Naive thymus-derived CD8-positive, alpha-beta T cell (primary cell): ENCODE measurements around the gene TBC1D32. TPM values are rescaled to one million over a fixed set of nuclear protein-coding genes. Genes with fewer than 3 reads are reported as not detected.
A peak's percentile ranks its signal among the peaks of the same experiment; 100 is the strongest.
"Not testable (repeated sequence)": the region's sequence is repeated elsewhere in the genome, so short reads cannot be mapped to it uniquely, and the experiment has no call there.

Experiments used
- ATAC-seq, 2 donors: fragments of 150-1000 bp; cut with Tn5 transposase in 1 of 2; sonication (Bioruptor Pico), chemical (Tn5 transposase) in 1 of 2; 1 replicate in 1 of 2; 2 replicates in 1 of 2; pipeline ENCODE4 v1.10.0; 2021; ENCODE audit warnings: mild to moderate bottlenecking in 2 of 2, moderate library complexity in 2 of 2
- POLR2A ChIA-PET: fragments of 350-600 bp; sonication (Branson Sonifier 250); formaldehyde crosslinking; loops from one replicate; lab custom pipeline; 2021; ENCODE audit warnings: antibody characterized with exemption; lab: Charles Lee
- DNase-seq, 10 donors: peaks; one replicate each; pipeline versions ENCODE4 v3.0.0 to v3.0.0-alpha.2; 2020 to 2022
- H3K27ac Mint-ChIP-seq, 10 donors: one replicate each; pipeline ENCODE4 v1.8.0; 2020 to 2022; ENCODE audit warnings: mild to moderate bottlenecking in 10 of 10, mixed read lengths in 10 of 10, moderate library complexity in 4 of 10, inconsistent platforms in 1 of 10
- H3K27me3 Mint-ChIP-seq, 5 donors: one replicate each; pipeline ENCODE4 v1.8.0; 2021 to 2022; ENCODE audit warnings: mixed read lengths in 5 of 5
- H3K36me3 Mint-ChIP-seq, 3 donors: one replicate each; pipeline ENCODE4 v1.8.0; 2020 to 2022; ENCODE audit warnings: mixed read lengths in 3 of 3, mild to moderate bottlenecking in 2 of 3, inconsistent platforms in 1 of 3
- H3K4me1 Mint-ChIP-seq, 4 donors: one replicate each; pipeline ENCODE4 v1.8.0; 2021 to 2022; ENCODE audit warnings: mixed read lengths in 4 of 4
- H3K4me3 Mint-ChIP-seq, 10 donors: one replicate each; pipeline ENCODE4 v1.8.0; 2020 to 2022; ENCODE audit warnings: mild to moderate bottlenecking in 10 of 10, mixed read lengths in 10 of 10, moderate library complexity in 6 of 10, inconsistent platforms in 1 of 10
- H3K9me3 Mint-ChIP-seq, 9 donors: one replicate each; pipeline ENCODE4 v1.8.0; 2020 to 2022; ENCODE audit warnings: mixed read lengths in 9 of 9, mild to moderate bottlenecking in 3 of 9, inconsistent platforms in 1 of 9, moderate library complexity in 1 of 9
- polyA plus RNA-seq, 3 donors: library from polyadenylated mRNA; unstranded; fragments of 300-500 nt; fragmentation: Illumina TruSeq; gene quantifications; one replicate each; pipeline ENCODE4 v1.2.3, GENCODE V29; 2021
- total RNA-seq, 8 experiments: library from RNA in 2 of 8; stranded (reverse) in 2 of 8; gene quantifications; one replicate each; pipeline ENCODE4 v1.2.3 and lab custom pipeline; 2021 to 2026

TBC1D32 gene
- total and polyA plus RNA-seq, 5 experiments from 2014 or later, result 2.1 to 15.0 (median 3.8) TPM

DNA sequence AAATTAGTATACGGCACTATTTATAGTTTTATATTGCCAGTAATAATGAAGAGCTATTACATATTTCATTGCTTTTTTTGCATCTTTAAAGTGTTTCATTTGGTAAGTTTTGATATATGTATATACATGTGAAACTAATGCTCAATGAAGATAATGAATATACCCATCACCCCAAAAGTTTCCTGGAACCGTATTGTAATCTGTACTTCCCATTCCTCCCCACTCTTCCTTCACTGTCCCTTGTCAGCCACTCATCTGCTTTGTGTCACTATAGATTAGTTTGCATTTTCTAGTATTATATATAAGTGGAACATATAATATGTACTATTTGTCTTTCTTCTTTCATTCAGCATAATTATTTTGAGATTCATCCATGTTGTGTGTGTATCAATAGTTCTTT is 10.3 kb upstream of the TBC1D32 start:
- POLR2A ChIA-PET, result no interaction called here
- DNase-seq, result no peak
- H3K27ac Mint-ChIP-seq, result no peak overlapping the region
- peaks cover 5 to 23% (median 11%) of the 10 kb centered on the region in 5 donors for H3K27me3 Mint-ChIP-seq
- H3K36me3 Mint-ChIP-seq, result no peaks in the 10 kb centered on the region
- no peak for ATAC-seq
- no peaks in the 10 kb centered on the region for H3K9me3 Mint-ChIP-seq
- H3K4me1 Mint-ChIP-seq, result no peaks in the 10 kb centered on the region
- no peak overlapping the region for H3K4me3 Mint-ChIP-seq

DNA sequence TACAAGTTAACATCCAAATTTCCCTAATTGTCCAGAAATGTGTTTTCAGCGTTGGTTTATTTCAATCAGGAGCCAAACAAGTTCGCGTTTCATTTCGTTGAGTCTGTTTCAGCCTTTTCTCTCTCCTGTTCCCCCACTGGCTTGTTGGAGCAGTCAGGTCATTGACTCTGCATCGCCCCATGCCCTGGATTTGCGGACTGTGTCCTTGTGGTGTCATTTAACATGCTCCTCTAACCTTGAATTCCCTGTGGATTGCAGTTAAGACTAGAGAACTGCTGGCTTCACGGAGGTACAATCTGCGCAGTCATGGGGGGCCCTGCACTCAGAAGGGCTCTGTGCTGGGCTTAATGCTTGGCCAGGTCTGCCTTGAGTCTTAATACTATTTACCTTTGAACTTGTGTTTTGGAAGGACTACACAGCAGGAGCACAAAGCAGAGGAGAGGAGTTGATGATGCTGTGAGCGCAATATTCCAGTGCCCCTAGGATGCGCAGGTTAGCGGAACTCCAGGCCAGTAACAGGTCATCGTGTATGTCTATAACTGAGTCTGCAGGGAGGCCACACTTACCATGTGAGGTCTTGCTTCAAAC is 5.5 kb upstream of the TBC1D32 start:
- POLR2A ChIA-PET, result no interaction called here
- H3K27ac Mint-ChIP-seq, result no peak overlapping the region
- ATAC-seq, result no peak
- no peaks in the 10 kb centered on the region for H3K36me3 Mint-ChIP-seq
- H3K4me1 Mint-ChIP-seq, result peaks cover 4 to 9% (median 8%) of the 10 kb centered on the region in 4 donors
- H3K4me3 Mint-ChIP-seq, result no peak overlapping the region
- DNase-seq, result no peak
- peaks cover 5 to 18% (median 7%) of the 10 kb centered on the region in 5 donors for H3K27me3 Mint-ChIP-seq
- H3K9me3 Mint-ChIP-seq, result no peaks in the 10 kb centered on the region

DNA sequence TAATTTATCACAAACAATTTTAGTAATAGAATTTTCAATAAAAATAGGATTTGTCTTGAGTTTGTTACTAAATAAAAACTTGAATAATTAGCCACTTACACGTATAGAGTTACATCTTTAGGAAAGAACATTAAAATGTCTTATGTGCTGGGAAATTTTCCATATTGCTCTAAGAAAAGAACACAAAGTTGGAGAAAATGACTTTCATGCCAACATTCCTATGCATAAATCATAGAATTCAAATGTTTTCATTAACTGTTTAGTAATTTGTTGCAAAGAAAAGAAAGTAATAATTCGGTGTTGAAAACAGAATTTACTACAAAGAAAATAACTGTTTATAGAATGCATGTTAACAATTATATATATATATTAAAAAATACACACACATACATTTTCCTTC is 4.7 kb upstream of the TBC1D32 start:
- no peaks in the 10 kb centered on the region for H3K36me3 Mint-ChIP-seq
- H3K27me3 Mint-ChIP-seq, result peaks cover 5 to 16% (median 7%) of the 10 kb centered on the region in 5 donors
- H3K9me3 Mint-ChIP-seq, result no peaks in the 10 kb centered on the region
- peaks cover 10 to 15% (median 13%) of the 10 kb centered on the region in 4 donors for H3K4me1 Mint-ChIP-seq
- ATAC-seq (no peak), DNase-seq (no peak)
- H3K4me3 Mint-ChIP-seq, result no peak overlapping the region
- POLR2A ChIA-PET, result no interaction called here
- H3K27ac Mint-ChIP-seq, result no peak overlapping the region

DNA sequence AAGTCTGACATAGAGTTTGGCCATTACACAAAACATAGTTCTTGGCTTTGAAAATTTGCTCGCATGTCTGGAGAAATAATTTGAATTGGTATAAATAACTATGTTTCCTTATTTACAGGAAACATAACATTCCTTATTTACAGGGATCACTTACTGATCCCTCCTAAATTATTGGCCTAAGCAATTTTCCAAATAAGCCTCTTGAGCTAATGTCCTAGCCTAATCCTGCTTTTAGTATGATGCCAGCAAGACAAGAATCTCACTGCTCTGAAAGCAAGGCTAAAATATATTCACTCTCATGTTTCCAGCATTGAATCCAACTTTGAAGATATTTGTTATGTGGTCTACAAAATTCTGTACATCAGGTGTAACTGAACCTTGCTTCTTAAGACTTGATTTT is 4.1 kb upstream of the TBC1D32 start:
- H3K27ac Mint-ChIP-seq, result no peak overlapping the region

DNA sequence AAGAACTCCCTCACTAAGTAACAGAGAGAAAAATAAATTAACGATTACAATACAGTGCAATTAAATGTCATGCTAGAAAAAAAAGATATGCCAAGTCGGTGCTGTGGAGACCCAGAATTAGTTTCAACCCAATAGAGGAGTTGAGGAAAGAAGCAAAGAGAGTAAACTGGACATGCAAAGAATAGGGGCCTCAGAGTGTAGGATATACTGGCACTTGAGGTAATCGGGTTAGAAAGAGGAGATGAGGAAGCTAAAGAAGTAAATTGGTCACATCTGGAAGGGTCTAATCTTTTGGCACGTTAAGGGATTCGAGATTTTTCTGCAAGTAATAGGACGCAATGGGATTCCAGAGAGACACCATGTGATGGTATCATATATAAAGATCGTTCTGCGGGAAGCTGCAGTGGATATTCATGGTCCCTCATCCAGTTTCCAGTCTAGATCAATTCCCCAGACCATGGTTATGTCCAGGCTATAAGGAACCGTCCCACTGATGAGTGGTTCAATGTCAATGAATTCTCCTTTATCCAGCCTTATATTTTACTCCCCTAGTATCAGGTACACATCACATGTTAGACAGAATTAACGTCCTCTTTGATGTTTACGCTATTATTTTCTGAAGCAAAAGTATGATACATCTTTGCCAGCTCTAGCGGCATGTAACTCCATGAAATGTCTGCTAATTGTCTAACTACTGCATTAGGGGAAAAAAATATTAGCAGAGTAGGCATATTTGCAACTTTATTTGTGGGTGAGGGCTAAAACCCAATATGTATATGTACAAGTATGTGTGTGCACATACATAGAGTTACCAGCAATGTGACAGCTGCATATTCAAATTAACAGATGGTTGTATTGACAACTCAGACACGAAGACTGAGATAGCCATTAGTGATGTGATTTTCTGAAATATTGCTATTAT is 1.1 kb upstream of the TBC1D32 start:
- Mint-ChIP-seq H3K27ac (peak overlapping the region; percentile 98 to 100 (median 99)), H3K27me3 (peaks cover 0 to 6% (median 0%) of the 10 kb centered on the region in 5 donors), H3K4me3 (peak overlapping the region; percentile 87 to 99 (median 97)), H3K4me1 (peaks cover 14 to 44% (median 37%) of the 10 kb centered on the region in 4 donors), H3K36me3 (peaks cover 0 to 6% (median 0%) of the 10 kb centered on the region in 3 donors), H3K9me3 (no peaks in the 10 kb centered on the region)
- POLR2A ChIA-PET, result interaction anchor here (0.7 to 1.3 kb wide), 4 partner anchors 13 to 1137 kb away, joined by 3 read pairs; partner anchors contain the start of genes HSF2 and SERINC1
- no peak for ATAC-seq
- no peak for DNase-seq

More for the DNA sequence above, 4.1 kb upstream of the TBC1D32 start:
- POLR2A ChIA-PET, result no interaction called here
- no peaks in the 10 kb centered on the region for H3K9me3 Mint-ChIP-seq
- H3K36me3 Mint-ChIP-seq, result no peaks in the 10 kb centered on the region
- H3K4me1 Mint-ChIP-seq, result peaks cover 10 to 17% (median 15%) of the 10 kb centered on the region in 4 donors
- H3K4me3 Mint-ChIP-seq, result no peak overlapping the region
- no peak for DNase-seq
- ATAC-seq, result no peak
- H3K27me3 Mint-ChIP-seq, result peaks cover 2 to 14% (median 5%) of the 10 kb centered on the region in 5 donors

DNA sequence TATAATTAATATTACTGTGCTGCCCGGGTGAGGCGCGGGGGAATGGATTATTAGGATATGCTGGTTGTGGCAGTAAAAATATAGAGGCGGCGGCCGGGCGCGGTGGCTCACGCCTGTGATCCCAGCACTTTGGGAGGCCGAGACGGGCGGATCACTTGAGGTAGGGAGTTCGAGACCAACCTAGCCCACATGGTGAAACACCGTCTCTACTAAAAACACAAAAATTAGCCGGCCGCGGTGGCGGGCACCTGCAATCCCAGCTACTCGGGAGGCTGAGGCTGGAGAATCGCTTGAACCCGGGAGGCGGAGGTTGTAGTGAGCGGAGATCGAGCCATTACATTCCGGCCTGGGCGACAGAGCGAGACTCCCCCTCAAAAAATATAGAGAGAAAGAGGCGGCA is 586 bp downstream of the TBC1D32 start:
- not testable (repeated sequence) for ATAC-seq, H3K36me3 Mint-ChIP-seq, H3K9me3 Mint-ChIP-seq, H3K27me3 Mint-ChIP-seq
- peak overlapping the region; percentile 37 to 99 (median 99) for H3K27ac Mint-ChIP-seq
- DNase-seq, result peak in 1 of 10 donors; percentile 1
- peaks cover 14 to 46% (median 38%) of the 10 kb centered on the region in 4 donors for H3K4me1 Mint-ChIP-seq
- POLR2A ChIA-PET, result interaction anchor here (1.0 to 1.2 kb wide), 2 partner anchors 21 to 1066 kb away, joined by 3 read pairs; partner anchors contain the start of gene HSF2
- peak overlapping the region; percentile 64 to 99 (median 96) for H3K4me3 Mint-ChIP-seq

DNA sequence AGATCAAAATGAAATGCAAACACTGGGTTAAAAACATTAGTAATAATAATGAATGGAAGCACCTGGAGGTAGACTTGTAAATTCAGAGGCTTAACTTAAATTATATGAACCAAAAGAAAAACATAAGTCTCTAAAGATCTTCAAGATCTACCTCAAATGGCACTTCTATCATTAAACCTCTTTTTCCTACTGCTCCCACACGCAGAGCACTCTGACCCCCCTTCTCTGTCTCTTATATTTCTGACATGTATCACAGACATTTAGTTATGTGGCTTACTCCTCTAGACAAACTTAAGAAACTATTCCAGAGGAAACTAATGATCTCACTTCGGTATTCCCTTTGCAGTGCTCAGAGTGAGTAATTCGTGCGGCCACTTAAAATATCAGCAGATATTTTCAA is 1.1 kb downstream of the TBC1D32 start:
- POLR2A ChIA-PET, result no interaction called here
- H3K9me3 Mint-ChIP-seq, result no peaks in the 10 kb centered on the region
- peak overlapping the region; percentile 64 to 99 (median 96) for H3K4me3 Mint-ChIP-seq
- ATAC-seq, result no peak
- peaks cover 0 to 6% (median 0%) of the 10 kb centered on the region in 3 donors for H3K36me3 Mint-ChIP-seq
- peak overlapping the region; percentile 1 to 99 (median 98) for H3K27ac Mint-ChIP-seq
- peaks cover 14 to 46% (median 38%) of the 10 kb centered on the region in 4 donors for H3K4me1 Mint-ChIP-seq
- no peak for DNase-seq
- H3K27me3 Mint-ChIP-seq, result no peaks in the 10 kb centered on the region

DNA sequence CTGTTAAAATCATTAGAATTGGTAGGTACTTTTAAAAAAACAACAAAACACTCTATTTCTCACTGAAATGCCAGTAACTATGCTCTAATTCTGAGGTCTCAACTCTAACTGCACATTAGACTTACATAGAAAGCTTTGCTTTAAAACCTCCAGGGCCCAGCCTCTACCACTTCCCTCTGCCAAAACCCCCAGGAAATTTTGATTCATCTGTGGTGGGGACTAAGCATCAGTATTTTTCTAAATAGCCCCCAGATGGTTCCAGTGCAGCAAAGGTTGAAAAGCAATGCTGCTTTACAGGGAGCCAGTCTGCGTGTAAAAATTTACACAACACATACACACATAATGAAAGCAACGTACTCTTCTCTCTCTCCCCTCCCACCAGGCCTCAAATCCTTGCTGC is 3.8 kb downstream of the TBC1D32 start:
- POLR2A ChIA-PET, result no interaction called here
- no peaks in the 10 kb centered on the region for H3K9me3 Mint-ChIP-seq
- H3K27me3 Mint-ChIP-seq, result no peaks in the 10 kb centered on the region
- H3K4me1 Mint-ChIP-seq, result peaks cover 15 to 51% (median 42%) of the 10 kb centered on the region in 4 donors
- H3K4me3 Mint-ChIP-seq, result no peak overlapping the region
- peaks cover 0 to 6% (median 0%) of the 10 kb centered on the region in 3 donors for H3K36me3 Mint-ChIP-seq
- peak overlapping the region in 1 of 10 donors; percentile 21 for H3K27ac Mint-ChIP-seq
- DNase-seq (no peak), ATAC-seq (no peak)

DNA sequence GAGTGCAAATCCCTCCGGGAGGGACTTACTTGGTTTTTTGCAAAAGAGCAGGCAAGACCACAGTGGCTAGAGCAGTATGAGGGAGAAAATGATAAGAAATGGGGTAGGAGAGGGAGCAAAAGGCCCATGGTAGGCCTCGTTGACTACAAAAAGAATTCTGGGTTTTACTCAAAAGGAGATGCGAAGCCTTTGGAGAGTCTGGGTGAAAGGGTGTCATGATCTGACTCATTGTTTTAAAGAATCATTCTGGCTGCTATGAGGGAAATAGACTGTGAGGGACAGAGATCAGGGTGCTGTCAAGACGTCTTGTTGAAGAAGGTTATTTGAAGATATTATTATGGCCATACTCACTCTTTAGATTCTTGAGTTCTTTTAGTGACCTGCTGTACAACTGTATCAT is 13.0 kb downstream of the TBC1D32 start:
- POLR2A ChIA-PET, result no interaction called here
- Mint-ChIP-seq H3K9me3 (no peaks in the 10 kb centered on the region), H3K4me3 (no peak overlapping the region), H3K27me3 (no peaks in the 10 kb centered on the region), H3K36me3 (peaks cover 5 to 29% (median 10%) of the 10 kb centered on the region in 3 donors), H3K4me1 (peaks cover 4 to 14% (median 6%) of the 10 kb centered on the region in 4 donors), H3K27ac (no peak overlapping the region)
- DNase-seq, result no peak
- ATAC-seq, result no peak

DNA sequence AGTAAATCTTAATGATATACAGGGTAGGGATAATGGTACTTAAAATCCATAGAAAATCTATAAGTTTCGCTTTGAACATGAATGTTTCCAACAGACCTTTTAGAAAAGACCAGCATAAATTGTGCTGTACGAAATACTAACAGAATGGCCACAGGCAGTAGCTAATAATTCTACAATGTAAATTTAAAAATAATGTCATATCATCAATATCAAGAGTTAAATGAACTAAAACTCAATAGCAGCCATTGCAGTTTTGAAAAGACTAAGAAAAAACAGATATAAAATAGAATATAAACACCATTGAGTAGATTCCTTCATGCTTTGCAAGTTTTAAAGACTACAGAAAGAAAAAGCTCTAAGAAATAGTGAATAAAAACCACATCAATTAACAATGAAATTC is 14.7 kb downstream of the TBC1D32 start:
- no peak overlapping the region for H3K27ac Mint-ChIP-seq
- DNase-seq (no peak), ATAC-seq (no peak)
- no peak overlapping the region for H3K4me3 Mint-ChIP-seq
- H3K4me1 Mint-ChIP-seq, result peaks cover 0 to 5% (median 1%) of the 10 kb centered on the region in 4 donors
- peaks cover 6 to 36% (median 15%) of the 10 kb centered on the region in 3 donors for H3K36me3 Mint-ChIP-seq
- no peaks in the 10 kb centered on the region for H3K27me3 Mint-ChIP-seq
- H3K9me3 Mint-ChIP-seq, result no peaks in the 10 kb centered on the region
- POLR2A ChIA-PET, result interaction anchor here (1.2 kb wide), 1 partner anchor 16 kb away, joined by 3 read pairs; no protein-coding TSS in a partner anchor

DNA sequence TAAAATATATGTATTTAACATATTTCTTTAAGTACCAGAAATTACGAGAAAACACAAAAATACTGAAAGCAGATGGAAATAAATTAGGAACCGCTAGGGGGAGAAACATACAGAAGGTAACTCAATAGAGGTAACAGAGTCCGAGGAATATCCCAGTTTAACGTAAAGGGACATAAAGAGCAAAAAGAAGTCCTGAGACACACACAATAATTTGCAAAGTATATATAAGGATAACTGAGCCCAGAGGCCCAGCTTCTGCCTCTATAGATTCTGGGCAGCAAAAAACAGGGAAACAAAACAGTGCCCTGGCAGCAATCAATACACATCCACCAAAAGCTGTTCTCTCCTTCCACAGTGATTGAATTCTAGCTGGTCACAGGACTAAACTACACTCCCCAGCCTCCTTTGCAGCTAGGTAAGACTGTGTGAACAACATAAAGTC is 15.1 kb downstream of the TBC1D32 start:
- no peak for ATAC-seq
- peak in 1 of 10 donors; percentile 2 for DNase-seq
- Mint-ChIP-seq H3K27ac (no peak overlapping the region), H3K9me3 (no peaks in the 10 kb centered on the region), H3K4me1 (peaks cover 0 to 5% (median 1%) of the 10 kb centered on the region in 4 donors), H3K36me3 (peaks cover 10 to 40% (median 19%) of the 10 kb centered on the region in 3 donors), H3K4me3 (peak overlapping the region in 4 of 10 donors; percentile 12 to 49 (median 32)), H3K27me3 (no peaks in the 10 kb centered on the region)
- POLR2A ChIA-PET, result interaction anchor here (1.2 kb wide), 1 partner anchor 16 kb away, joined by 3 read pairs; no protein-coding TSS in a partner anchor

DNA sequence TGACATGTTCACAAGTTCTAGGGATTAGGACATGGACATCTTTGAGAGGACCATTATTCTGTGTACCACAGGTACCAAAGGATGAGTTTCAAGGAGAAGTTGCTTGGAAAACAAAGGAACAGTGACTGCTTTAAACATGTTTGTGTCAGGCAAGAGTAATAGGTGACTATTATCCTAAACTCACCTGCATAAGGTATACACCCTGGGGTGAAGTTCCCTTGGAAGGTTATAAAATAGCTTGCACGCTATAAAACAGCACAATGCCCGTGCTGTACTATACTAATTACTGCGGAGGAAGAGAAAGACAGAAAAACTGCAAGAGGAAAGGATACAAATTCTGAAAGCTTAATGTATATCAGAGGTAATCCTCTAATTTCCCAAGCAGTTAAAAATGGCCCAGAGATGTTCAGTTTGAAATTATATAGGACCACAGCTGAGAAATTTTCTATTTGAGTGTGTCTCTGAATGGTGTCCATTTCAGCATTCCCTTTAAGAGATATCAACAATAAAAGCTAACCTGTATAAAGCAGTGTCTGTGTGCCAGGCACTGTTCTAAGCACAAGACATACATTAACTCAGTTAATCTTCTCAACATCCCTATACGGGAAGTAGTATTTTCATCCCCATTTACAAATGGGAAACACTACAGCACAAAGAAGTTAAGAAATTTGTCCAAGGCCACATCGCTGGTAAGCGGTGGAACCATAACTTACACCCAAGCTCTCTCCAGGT is 19.7 kb downstream of the TBC1D32 start:
- ATAC-seq, result no peak
- H3K36me3 Mint-ChIP-seq, result peaks cover 11 to 44% (median 28%) of the 10 kb centered on the region in 3 donors
- peaks cover 0 to 5% (median 0%) of the 10 kb centered on the region in 9 donors for H3K9me3 Mint-ChIP-seq
- H3K27ac Mint-ChIP-seq, result no peak overlapping the region
- no peak for DNase-seq
- H3K4me3 Mint-ChIP-seq, result no peak overlapping the region
- H3K27me3 Mint-ChIP-seq, result no peaks in the 10 kb centered on the region
- POLR2A ChIA-PET, result no interaction called here
- H3K4me1 Mint-ChIP-seq, result peaks cover 0 to 2% (median under 1%) of the 10 kb centered on the region in 4 donors
